Measurements from ENCODE around the gene OPRM1.

Gene OPRM1

GRCh38 chr6:154010371-154010770 lies 28.7 kb upstream of the OPRM1 start:
- TF ChIP-seq CTCF (conservative IDR thresholded peaks at IDR 0.05; ENCODE audit: low read depth, low read length) = no peak
- DNase-seq (ENCODE audit: low read depth) = no peak

GRCh38 chr6:154012852-154013251 lies 26.2 kb upstream of the OPRM1 start:
- TF ChIP-seq CTCF (conservative IDR thresholded peaks at IDR 0.05; ENCODE audit: low read depth, low read length) = no peak
- no peak overlapping the region for H3K4me3 ChIP-seq (ENCODE audit: low read depth, low read length)
- no peak for DNase-seq (ENCODE audit: low read depth)

More at GRCh38 chr6:154010371-154010770, 28.7 kb upstream of the OPRM1 start:
- H3K4me3 ChIP-seq (ENCODE audit: low read depth, low read length) = no peak overlapping the region

- no peak overlapping the region for H3K4me3 ChIP-seq (ENCODE audit: low read depth, low read length)
- no peak for TF ChIP-seq CTCF (conservative IDR thresholded peaks at IDR 0.05; ENCODE audit: low read depth, low read length)
- DNase-seq (ENCODE audit: low read depth) = no peak
These were observed 21.3 kb upstream of the OPRM1 start for GRCh38 chr6:154017786-154018185.

GRCh38 chr6:154030646-154031045 lies 8.4 kb upstream of the OPRM1 start:
- no peak for TF ChIP-seq CTCF (conservative IDR thresholded peaks at IDR 0.05; ENCODE audit: low read depth, low read length)
- DNase-seq (ENCODE audit: low read depth) = no peak
- H3K4me3 ChIP-seq (ENCODE audit: low read depth, low read length) = no peak overlapping the region

- DNase-seq (ENCODE audit: low read depth) = no peak
- no peak overlapping the region for H3K4me3 ChIP-seq (ENCODE audit: low read depth, low read length)
- TF ChIP-seq CTCF (conservative IDR thresholded peaks at IDR 0.05; ENCODE audit: low read depth, low read length) = no peak
These were observed 2.0 kb downstream of the OPRM1 start for GRCh38 chr6:154041001-154041400.

GRCh38 chr6:154053141-154053540 lies 14.1 kb downstream of the OPRM1 start:
- TF ChIP-seq CTCF (conservative IDR thresholded peaks at IDR 0.05; ENCODE audit: low read depth, low read length) = no peak
- DNase-seq (ENCODE audit: low read depth) = no peak
- H3K4me3 ChIP-seq (ENCODE audit: low read depth, low read length) = no peak overlapping the region

GRCh38 chr6:154056536-154056935 lies 17.5 kb downstream of the OPRM1 start:
- H3K4me3 ChIP-seq (ENCODE audit: low read depth, low read length) = no peak overlapping the region
- DNase-seq (ENCODE audit: low read depth) = no peak
- no peak for TF ChIP-seq CTCF (conservative IDR thresholded peaks at IDR 0.05; ENCODE audit: low read depth, low read length)
